Panc1 (cell line): ENCODE results near the gene PPHLN1. TPM values are rescaled to one million over a fixed set of nuclear protein-coding genes. Genes with fewer than 3 reads are reported as not detected.

Source experiments
- ATAC-seq: fragments of 200-7000 bp; cut with Tn5 transposase; 2 replicates; pipeline ENCODE4 v1.9.1; 2020; ENCODE audit warnings: mild to moderate bottlenecking, moderate library complexity
- BruUV-seq: library from RNA; stranded (reverse); fragments of 400-500 nt; replicated peaks from 2 replicates; lab custom pipeline; 2021; lab: Mats Ljungman, UMichigan
- CTCF ChIA-PET: fragments of 300-600 bp; sonication (Branson Sonifier 250); formaldehyde crosslinking; loops from one replicate; lab custom pipeline; 2022; ENCODE audit warnings: antibody characterized with exemption; lab: Charles Lee
- POLR2A ChIA-PET: fragments of 300-600 bp; sonication (Branson Sonifier 250); formaldehyde crosslinking; loops from one replicate; lab custom pipeline; 2022; ENCODE audit warnings: antibody characterized with exemption; lab: Charles Lee
- DNase-seq: peaks from one replicate; pipeline ENCODE4 v3.0.0-alpha.2; 2010; ENCODE audit warnings: low read depth, low spot score
- H3K27ac ChIP-seq: 2 replicates; pipeline ENCODE4 v1.5.1; 2011; ENCODE audit warnings: mild to moderate bottlenecking, low read length, inconsistent platforms
- H3K27me3 ChIP-seq: fragments of 200-500 bp; sonication (Bioruptor generic); 2 replicates; pipeline ENCODE4 v1.6.0; 2014; ENCODE audit warnings: low read length, inconsistent platforms; ENCODE audit not compliant: control insufficient read depth, insufficient read depth
- H3K36me3 ChIP-seq: fragments of 200-500 bp; sonication (Bioruptor generic); 2 replicates; pipeline ENCODE4 v1.5.1; 2014; ENCODE audit warnings: inconsistent platforms, mild to moderate bottlenecking, low read length, moderate library complexity; ENCODE audit not compliant: control insufficient read depth, insufficient read depth
- H3K4me1 ChIP-seq: 2 replicates; pipeline ENCODE4 v1.5.1; 2011; ENCODE audit warnings: inconsistent platforms, mild to moderate bottlenecking, low read length, moderate library complexity; ENCODE audit not compliant: control insufficient read depth, insufficient read depth
- H3K4me3 ChIP-seq, 2 experiments: 2 replicates each; pipeline ENCODE4 v1.5.1; 2011 to 2012; ENCODE audit warnings: low read depth in 2 of 2, low read length in 2 of 2, mild to moderate bottlenecking in 2 of 2, inconsistent platforms in 1 of 2, moderate library complexity in 1 of 2
- H3K9me3 ChIP-seq: fragments of 200-500 bp; sonication (Bioruptor generic); 2 replicates; pipeline ENCODE4 v1.5.1; 2014; ENCODE audit warnings: low read depth, mild to moderate bottlenecking, inconsistent platforms, low read length, moderate library complexity; ENCODE audit not compliant: control insufficient read depth, insufficient read depth
- CTCF ChIP-seq: fragments of 450-650 bp; IDR thresholded peaks from 2 replicates; pipeline ENCODE4 v1.5.1; 2017; ENCODE audit warnings: mild to moderate bottlenecking
- POLR2AphosphoS5 ChIP-seq: IDR thresholded peaks from 2 replicates; pipeline ENCODE4 v1.6.1; 2012; ENCODE audit warnings: mild to moderate bottlenecking, low read depth, low read length, moderate library complexity
- REST ChIP-seq, 2 experiments: IDR thresholded peaks; 2 replicates each; pipeline ENCODE4 v1.6.1; 2011 to 2012; ENCODE audit warnings: low read depth in 2 of 2, control low read depth in 1 of 2, low read length in 1 of 2, mild to moderate bottlenecking in 1 of 2, moderate library complexity in 1 of 2; ENCODE audit not compliant: insufficient read depth in 1 of 2
- SIN3A ChIP-seq: IDR thresholded peaks from 2 replicates; pipeline ENCODE4 v1.6.1; 2012; ENCODE audit warnings: low read depth, mild to moderate bottlenecking, low read length, moderate library complexity, borderline replicate concordance; ENCODE audit not compliant: insufficient read depth
- TCF7L2 ChIP-seq: IDR thresholded peaks from 2 replicates; pipeline ENCODE4 v1.6.1; 2011; ENCODE audit warnings: mild to moderate bottlenecking, low read depth, low read length, inconsistent platforms
- in situ Hi-C: cut with HindIII; loops from 2 replicates; pipeline ENCODE4 v1.10.0; 2016; ENCODE audit warnings: low sequenced_read_pairs, low pct_unique_long_range_greater_than_20kb
- intact Hi-C: fragments of 100-400 bp; cut with micrococcal nuclease; formaldehyde crosslinking; loops from one replicate; pipeline ENCODE4 v1.10.0; 2022; ENCODE audit not compliant: unreplicated experiment
- total RNA-seq: library from RNA; stranded (reverse); gene quantifications from one replicate; pipeline ENCODE4 v1.2.1, GENCODE V29; 2021; ENCODE audit not compliant: unreplicated experiment

The PPHLN1 gene
- total RNA-seq, 1 experiment from 2014 or later = 56.5 TPM

DNA sequence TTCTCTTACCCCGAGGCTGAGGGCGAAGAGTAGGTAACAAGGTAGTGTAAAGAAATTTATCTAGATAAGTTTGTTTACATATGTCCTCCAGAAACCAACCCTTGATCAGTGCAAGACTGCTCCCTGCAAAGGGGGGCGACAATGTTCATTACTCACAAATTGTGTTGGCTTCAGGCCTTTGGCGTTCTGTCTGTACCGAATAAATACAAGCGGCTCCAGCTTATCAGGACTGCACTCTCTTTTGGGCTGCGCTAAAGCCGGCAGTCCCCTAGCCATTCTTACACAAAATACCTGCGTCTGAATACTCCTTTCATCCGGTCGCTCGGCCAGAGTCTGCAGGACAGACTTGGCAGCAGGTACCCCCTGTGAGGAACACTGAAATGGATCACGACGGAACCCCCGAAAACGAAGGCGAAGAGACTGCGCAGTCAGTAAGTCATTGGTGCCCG lies 116.4 kb downstream of the PPHLN1 start:
- TF ChIP-seq POLR2AphosphoS5 (no peak), CTCF (no peak), SIN3A (no peak), REST (IDR thresholded peaks at IDR 0.05; ENCODE audit: insufficient read depth in 1 of 2, low read depth in 2 of 2, low read length in 1 of 2) (no peak), TCF7L2 (no peak)
- in situ Hi-C loops = no loop called here
- no peaks in the 10 kb centered on the region for H3K27me3 ChIP-seq
- no peak overlapping the region for H3K27ac ChIP-seq
- intact Hi-C loops = no loop called here
- no peaks in the 10 kb centered on the region for H3K9me3 ChIP-seq
- ChIA-PET CTCF (no interaction called here), POLR2A (no interaction called here)
- no peaks in the 10 kb centered on the region; the same call in 1 of the 2 replicates for H3K36me3 ChIP-seq
- no TSS peak for BruUV-seq
- ATAC-seq = no peak
- H3K4me3 ChIP-seq = no peak overlapping the region
- peaks cover 6% of the 10 kb centered on the region for H3K4me1 ChIP-seq
- no peak for DNase-seq

DNA sequence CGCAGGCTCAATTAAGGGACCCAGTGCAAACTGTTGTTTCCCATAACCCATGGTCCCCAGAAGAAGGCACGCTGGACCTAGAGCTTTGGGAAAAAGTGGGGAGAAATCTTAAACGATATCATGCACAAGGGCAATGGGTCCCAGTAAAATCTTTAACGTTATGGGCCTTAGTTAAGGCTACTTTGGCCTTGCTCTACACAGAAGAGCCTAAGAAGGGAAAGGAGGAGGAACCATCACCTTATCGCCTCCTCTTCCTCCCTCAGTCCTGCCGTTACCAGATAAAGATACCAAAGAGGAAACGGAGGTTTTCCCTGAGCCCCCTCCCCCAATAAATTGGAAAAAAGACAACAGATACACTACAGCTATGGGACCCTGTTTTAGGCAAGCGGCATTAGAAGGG lies 116.9 kb downstream of the PPHLN1 start:
- no peaks in the 10 kb centered on the region for H3K27me3 ChIP-seq
- no TSS peak for BruUV-seq
- POLR2A ChIA-PET = no interaction called here
- no peaks in the 10 kb centered on the region; the same call in 1 of the 2 replicates for H3K36me3 ChIP-seq
- intact Hi-C loops (no loop called here), in situ Hi-C loops (no loop called here)
- peaks cover 6% of the 10 kb centered on the region for H3K4me1 ChIP-seq
- DNase-seq = no peak
- H3K4me3 ChIP-seq = no peak overlapping the region
- TF ChIP-seq REST (IDR thresholded peaks at IDR 0.05; ENCODE audit: insufficient read depth in 1 of 2, low read depth in 2 of 2, low read length in 1 of 2) (no peak), CTCF (no peak), TCF7L2 (no peak), SIN3A (no peak)
- H3K9me3 ChIP-seq = no peaks in the 10 kb centered on the region
- H3K27ac ChIP-seq = no peak overlapping the region
- ATAC-seq = no peak
- CTCF ChIA-PET = no interaction called here
